Measurements from ENCODE around the gene VEGFB. TPM values are rescaled to one million over a fixed set of nuclear protein-coding genes. Genes with fewer than 3 reads are reported as not detected.

The VEGFB gene
- total RNA-seq, 8 experiments from 2014 or later, result 21.2 to 72.8 (median 30.3) TPM

DNA sequence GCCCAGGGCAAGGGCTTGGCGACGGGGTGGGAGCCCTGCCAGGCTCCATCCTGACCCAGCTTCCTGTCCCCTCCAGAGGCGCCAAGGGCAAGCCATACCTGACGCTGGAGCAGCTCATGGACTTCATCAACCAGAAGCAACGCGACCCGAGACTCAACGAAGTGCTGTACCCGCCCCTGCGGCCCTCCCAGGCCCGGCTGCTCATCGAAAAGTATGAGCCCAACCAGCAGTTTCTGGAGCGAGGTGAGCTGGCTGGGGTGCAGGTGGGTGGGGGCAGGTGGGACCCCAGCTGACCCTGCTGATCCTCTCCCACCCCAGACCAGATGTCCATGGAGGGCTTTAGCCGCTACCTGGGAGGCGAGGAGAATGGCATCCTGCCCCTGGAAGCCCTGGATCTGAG lies 21.9 kb downstream of the VEGFB start:
- 80 to 100% (median 96%) methylated on average over 1 to 4 of the region's 15 CpGs; no CpG with 5 or more reads in 7 of the 10 experiments for WGBS, 10 experiments
- in situ Hi-C loops (cut with MboI; ENCODE audit: low pct_unique_long_range_greater_than_20kb in 2 of 9, low sequenced_read_pairs in 9 of 9, unreplicated experiment in 9 of 9), result no loop called here
- H3K4me3 ChIP-seq, result no peak overlapping the region
- no peak overlapping the region for H3K27ac ChIP-seq
- no peak for ATAC-seq (replicated peaks in 6 of 8)
- H3K4me1 ChIP-seq (replicated peaks in 1 of 2), result peaks cover 2 to 4% of the 10 kb centered on the region in 2 donors

GRCh38 chr11:64258356-64258755 lies 24.0 kb downstream of the VEGFB start:
- in situ Hi-C loops (cut with MboI; ENCODE audit: low pct_unique_long_range_greater_than_20kb in 2 of 9, low sequenced_read_pairs in 9 of 9, unreplicated experiment in 9 of 9), result no loop called here
- no peak overlapping the region for H3K27ac ChIP-seq
- 50 to 100% (median 58%) methylated on average over 1 to 4 of the region's 24 CpGs; no CpG with 5 or more reads in 6 of the 10 experiments for WGBS, 10 experiments
- H3K4me1 ChIP-seq (replicated peaks in 1 of 2), result peaks cover 3 to 4% of the 10 kb centered on the region in 2 donors
- no peak for ATAC-seq (replicated peaks in 6 of 8)
- no peak overlapping the region for H3K4me3 ChIP-seq

- in situ Hi-C loops (cut with MboI; ENCODE audit: low pct_unique_long_range_greater_than_20kb in 2 of 9, low sequenced_read_pairs in 9 of 9, unreplicated experiment in 9 of 9), result no loop called here
Measured at GRCh38 chr11:64258946-64259532, 24.7 kb downstream of the VEGFB start.

DNA sequence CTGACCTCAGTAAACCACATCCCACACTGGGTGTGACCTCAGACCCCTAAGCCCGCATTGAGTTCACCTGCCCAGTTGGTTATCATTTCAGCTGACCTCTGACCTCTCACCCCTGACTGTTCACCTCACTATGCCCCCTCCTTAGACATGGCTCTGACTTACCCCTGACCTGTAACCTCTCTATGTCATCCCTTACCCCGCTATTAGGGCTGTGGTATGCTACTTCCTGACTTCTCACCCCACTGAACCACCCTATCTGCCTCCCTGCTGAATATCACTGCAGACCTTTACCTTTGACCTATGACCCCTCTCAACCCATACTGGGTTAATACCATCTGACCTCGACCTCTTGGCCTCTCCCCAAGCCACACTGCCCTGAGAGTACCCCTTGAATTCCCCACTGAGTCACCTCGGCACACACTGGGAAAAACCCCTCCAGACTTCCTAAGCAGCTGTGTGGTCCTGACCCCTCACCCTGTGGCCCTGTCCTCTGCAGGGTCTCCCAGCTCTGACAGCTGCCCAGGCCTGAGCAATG lies 25.2 kb downstream of the VEGFB start:
- WGBS, 10 experiments, result 83 to 100% (median 90%) methylated on average over 1 to 2 of the region's 4 CpGs; no CpG with 5 or more reads in 2 of the 10 experiments
- in situ Hi-C loops (cut with MboI; ENCODE audit: low pct_unique_long_range_greater_than_20kb in 2 of 9, low sequenced_read_pairs in 9 of 9, unreplicated experiment in 9 of 9), result no loop called here

More at GRCh38 chr11:64258946-64259532, 24.7 kb downstream of the VEGFB start:
- WGBS, 10 experiments, result 86% methylated on average over 1 of the region's 32 CpGs; no CpG with 5 or more reads in 9 of the 10 experiments
- Histone ChIP-seq H3K27ac (no peak overlapping the region), H3K4me3 (no peak overlapping the region), H3K4me1 (replicated peaks in 1 of 2) (peaks cover 10 to 11% of the 10 kb centered on the region in 2 donors)
- no peak for ATAC-seq (replicated peaks in 6 of 8)

GRCh38 chr11:64260147-64260708 lies 25.8 kb downstream of the VEGFB start:
- in situ Hi-C loops (cut with MboI; ENCODE audit: low pct_unique_long_range_greater_than_20kb in 2 of 9, low sequenced_read_pairs in 9 of 9, unreplicated experiment in 9 of 9), result no loop called here
- no peak overlapping the region for H3K27ac ChIP-seq
- ATAC-seq (replicated peaks in 6 of 8), result no peak
- WGBS, 10 experiments, result 80 to 100% (median 100%) methylated on average over 1 to 2 of the region's 6 CpGs; no CpG with 5 or more reads in 6 of the 10 experiments
- peaks cover 22% of the 10 kb centered on the region in 2 donors for H3K4me1 ChIP-seq (replicated peaks in 1 of 2)
- H3K4me3 ChIP-seq, result no peak overlapping the region

More for the DNA sequence above, 25.2 kb downstream of the VEGFB start:
- Histone ChIP-seq H3K4me1 (replicated peaks in 1 of 2) (peaks cover 16% of the 10 kb centered on the region in 2 donors), H3K4me3 (no peak overlapping the region), H3K27ac (no peak overlapping the region)
- no peak for ATAC-seq (replicated peaks in 6 of 8)

DNA sequence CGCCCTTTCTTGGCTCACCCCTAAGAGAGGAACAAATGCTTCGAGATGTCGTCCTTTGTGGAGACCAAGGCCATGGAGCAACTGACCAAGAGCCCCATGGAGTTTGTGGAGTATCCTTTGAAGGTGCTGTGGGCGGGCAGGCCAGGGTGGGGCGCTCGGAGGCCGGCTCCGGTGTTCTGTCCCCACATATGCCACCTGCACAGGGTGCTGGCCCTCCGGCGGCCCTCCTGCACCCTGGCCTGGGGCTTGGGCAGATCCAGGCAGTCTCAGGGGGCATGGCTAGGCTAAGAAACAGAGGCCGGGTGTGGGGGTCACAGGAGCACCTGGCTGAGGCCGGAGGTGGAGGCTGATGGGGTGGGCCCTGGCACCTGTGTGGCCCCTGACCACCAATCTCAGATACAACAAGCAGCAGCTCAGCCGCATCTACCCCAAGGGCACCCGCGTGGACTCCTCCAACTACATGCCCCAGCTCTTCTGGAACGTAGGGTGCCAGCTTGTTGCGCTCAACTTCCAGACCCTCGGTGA lies 27.2 kb downstream of the VEGFB start:
- WGBS, 10 experiments, result 81 to 98% (median 87%) methylated on average over 3 to 8 of the region's 18 CpGs; no CpG with 5 or more reads in 7 of the 10 experiments
- peaks cover 22 to 24% of the 10 kb centered on the region in 2 donors for H3K4me1 ChIP-seq (replicated peaks in 1 of 2)
- H3K4me3 ChIP-seq, result no peak overlapping the region
- H3K27ac ChIP-seq, result no peak overlapping the region
- in situ Hi-C loops (cut with MboI; ENCODE audit: low pct_unique_long_range_greater_than_20kb in 2 of 9, low sequenced_read_pairs in 9 of 9, unreplicated experiment in 9 of 9), result no loop called here
- no peak for ATAC-seq (replicated peaks in 6 of 8)

DNA sequence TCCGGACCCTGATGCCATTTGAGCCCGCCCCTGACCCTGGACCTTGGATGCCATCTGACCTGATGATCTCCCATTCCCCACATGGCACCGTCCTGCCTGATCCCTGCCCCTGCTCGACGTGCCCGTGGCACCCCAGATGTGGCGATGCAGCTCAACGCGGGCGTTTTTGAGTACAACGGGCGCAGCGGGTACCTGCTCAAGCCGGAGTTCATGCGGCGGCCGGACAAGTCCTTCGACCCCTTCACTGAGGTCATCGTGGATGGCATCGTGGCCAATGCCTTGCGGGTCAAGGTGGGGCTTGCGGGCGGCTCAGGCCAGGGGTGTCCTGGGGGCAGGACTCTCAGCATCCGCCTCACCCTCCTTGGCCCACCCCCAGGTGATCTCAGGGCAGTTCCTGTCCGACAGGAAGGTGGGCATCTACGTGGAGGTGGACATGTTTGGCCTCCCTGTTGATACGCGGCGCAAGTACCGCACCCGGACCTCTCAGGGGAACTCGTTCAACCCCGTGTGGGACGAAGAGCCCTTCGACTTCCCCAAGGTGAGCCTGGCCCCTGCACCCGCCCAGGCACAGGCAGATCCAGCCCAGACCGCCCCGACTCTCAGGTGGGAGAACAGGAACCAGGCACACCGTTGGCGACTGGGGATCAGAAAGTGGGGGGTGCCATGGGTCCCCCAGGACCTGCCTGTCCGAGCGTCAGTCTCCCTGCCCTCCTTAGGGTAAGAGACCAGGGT lies 28.1 kb downstream of the VEGFB start:
- in situ Hi-C loops (cut with MboI; ENCODE audit: low pct_unique_long_range_greater_than_20kb in 2 of 9, low sequenced_read_pairs in 9 of 9, unreplicated experiment in 9 of 9), result no loop called here
- Histone ChIP-seq H3K4me3 (no peak overlapping the region), H3K27ac (no peak overlapping the region), H3K4me1 (replicated peaks in 1 of 2) (peaks cover 22 to 24% of the 10 kb centered on the region in 2 donors)
- ATAC-seq (replicated peaks in 6 of 8), result no peak
- no CpG with 5 or more reads among the region's 42 CpGs for WGBS, 10 experiments

DNA sequence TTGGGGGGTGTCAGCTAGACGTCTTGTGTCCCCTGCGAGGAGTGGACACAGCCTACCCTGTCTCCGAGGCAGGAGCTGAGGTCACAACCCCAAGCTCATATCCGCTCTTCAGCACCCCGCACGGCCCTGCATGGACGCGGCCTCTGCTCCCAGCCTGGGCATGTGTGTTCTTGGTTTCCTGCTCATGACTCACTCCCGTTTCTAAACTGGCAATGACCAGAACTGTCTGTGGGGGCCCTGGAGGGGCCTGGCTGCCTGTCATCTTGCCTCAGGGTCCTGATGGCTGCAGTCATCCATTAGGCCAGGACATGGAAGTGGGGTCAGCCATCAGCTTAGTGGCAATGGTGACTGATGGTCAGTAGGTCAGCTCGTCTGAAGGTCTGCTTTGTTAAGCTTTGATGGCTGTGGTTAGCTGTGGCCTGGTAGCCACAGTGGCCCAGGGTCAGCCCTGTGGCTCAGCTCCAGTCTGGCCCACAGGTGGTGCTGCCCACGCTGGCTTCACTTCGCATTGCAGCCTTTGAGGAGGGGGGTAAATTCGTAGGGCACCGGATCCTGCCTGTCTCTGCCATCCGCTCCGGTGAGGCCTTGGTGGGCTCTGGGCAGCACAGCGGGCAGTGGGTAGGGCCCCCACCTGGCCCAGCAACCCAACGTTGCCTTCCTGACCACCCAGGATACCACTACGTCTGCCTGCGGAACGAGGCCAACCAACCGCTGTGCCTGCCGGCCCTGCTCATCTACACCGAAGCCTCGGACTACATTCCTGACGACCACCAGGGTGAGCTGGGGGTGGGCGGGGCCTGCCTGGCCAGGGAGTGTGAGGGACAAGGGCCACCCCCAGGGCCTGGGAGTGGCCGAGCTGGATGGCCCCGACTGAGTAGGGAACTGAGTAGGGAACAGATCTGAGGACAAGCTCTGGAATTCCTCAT lies 28.9 kb downstream of the VEGFB start:
- WGBS, 10 experiments, result 40 to 82% (median 80%) methylated on average over 1 to 7 of the region's 29 CpGs; no CpG with 5 or more reads in 5 of the 10 experiments
- H3K4me3 ChIP-seq, result no peak overlapping the region
- peak overlapping the region; percentile 77 to 80 for H3K27ac ChIP-seq
- H3K4me1 ChIP-seq (replicated peaks in 1 of 2), result peaks cover 22 to 24% of the 10 kb centered on the region in 2 donors
- in situ Hi-C loops (cut with MboI; ENCODE audit: low pct_unique_long_range_greater_than_20kb in 2 of 9, low sequenced_read_pairs in 9 of 9, unreplicated experiment in 9 of 9), result no loop called here
- ATAC-seq (replicated peaks in 6 of 8), result peak in 5 of 8 experiments; percentile 14 to 65 (median 31)

DNA sequence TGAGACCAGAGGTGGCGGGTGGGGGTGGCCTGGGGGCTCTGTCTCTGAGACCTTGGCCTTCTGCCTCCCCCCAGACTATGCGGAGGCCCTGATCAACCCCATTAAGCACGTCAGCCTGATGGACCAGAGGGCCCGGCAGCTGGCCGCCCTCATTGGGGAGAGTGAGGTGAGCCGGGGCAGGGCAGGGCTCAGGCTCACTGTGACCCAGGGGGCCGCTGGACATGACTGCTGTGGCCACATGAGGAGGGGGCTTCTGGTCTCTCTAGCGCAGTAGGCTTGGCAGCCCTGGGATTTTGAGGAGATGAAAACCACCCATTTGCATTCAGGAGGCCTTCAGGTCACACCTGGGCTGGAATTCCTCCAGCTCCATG lies 29.5 kb downstream of the VEGFB start:
- H3K4me3 ChIP-seq, result no peak overlapping the region
- in situ Hi-C loops (cut with MboI; ENCODE audit: low pct_unique_long_range_greater_than_20kb in 2 of 9, low sequenced_read_pairs in 9 of 9, unreplicated experiment in 9 of 9), result no loop called here
- peaks cover 26 to 31% of the 10 kb centered on the region in 2 donors for H3K4me1 ChIP-seq (replicated peaks in 1 of 2)
- peak overlapping the region; percentile 77 to 80 for H3K27ac ChIP-seq
- WGBS, 10 experiments, result 60 to 83% methylated on average over 2 of the region's 8 CpGs; no CpG with 5 or more reads in 8 of the 10 experiments
- peak in 2 of 8 experiments; percentile 0 to 1 for ATAC-seq (replicated peaks in 6 of 8)

- Histone ChIP-seq H3K4me3 (no peak overlapping the region), H3K4me1 (replicated peaks in 1 of 2) (peaks cover 26 to 31% of the 10 kb centered on the region in 2 donors), H3K27ac (peak overlapping the region; percentile 77 to 80)
- peak in 5 of 8 experiments; percentile 24 to 51 (median 41) for ATAC-seq (replicated peaks in 6 of 8)
- WGBS, 10 experiments, result 85% methylated on average over 4 of the region's 10 CpGs; no CpG with 5 or more reads in 9 of the 10 experiments
- in situ Hi-C loops (cut with MboI; ENCODE audit: low pct_unique_long_range_greater_than_20kb in 2 of 9, low sequenced_read_pairs in 9 of 9, unreplicated experiment in 9 of 9), result no loop called here
Measured at GRCh38 chr11:64264371-64264852, 30.0 kb downstream of the VEGFB start.

GRCh38 chr11:64265176-64266160 lies 31.1 kb downstream of the VEGFB start:
- no peak for ATAC-seq (replicated peaks in 6 of 8)
- 20 to 95% (median 82%) methylated on average over 1 to 10 of the region's 35 CpGs; no CpG with 5 or more reads in 6 of the 10 experiments for WGBS, 10 experiments
- Histone ChIP-seq H3K27ac (peak overlapping the region; percentile 77 to 80), H3K4me3 (no peak overlapping the region), H3K4me1 (replicated peaks in 1 of 2) (peaks cover 26 to 31% of the 10 kb centered on the region in 2 donors)
- in situ Hi-C loops (cut with MboI; ENCODE audit: low pct_unique_long_range_greater_than_20kb in 2 of 9, low sequenced_read_pairs in 9 of 9, unreplicated experiment in 9 of 9), result no loop called here

Data from motor neuron (in vitro differentiated cells).